ENCODE results near the gene SLC44A5. TPM values are rescaled to one million over a fixed set of nuclear protein-coding genes. Genes with fewer than 3 reads are reported as not detected.

The SLC44A5 gene
- polyA plus RNA-seq, 2 of the 4 experiments (the other 2 are of a cell fraction) = 0.10 to 1.5 TPM

GRCh38 chr1:75528001-75528400 lies 82.9 kb downstream of the SLC44A5 start:
- H3K27ac ChIP-seq = no peak overlapping the region
- DNase-seq (ENCODE audit: low read depth in 1 of 2, low spot score in 1 of 2) = no peak
- H3K4me3 ChIP-seq = no peak overlapping the region
- POLR2A ChIA-PET = no interaction called here
- H3K9me3 ChIP-seq = no peaks in the 10 kb centered on the region
- FAIRE-seq = no peak
- TF ChIP-seq HOXB13 (CRISPR knock-in tag; IDR thresholded peaks at IDR 0.05; ENCODE audit: low read depth) = no peak
- TF ChIP-seq TFCP2L1 (CRISPR knock-in tag; IDR thresholded peaks at IDR 0.05) = no peak
- no peak for TF ChIP-seq PHF8 (IDR thresholded peaks at IDR 0.05; ENCODE audit: borderline replicate concordance, low read depth)
- TF ChIP-seq HDAC2 (IDR thresholded peaks at IDR 0.05) = no peak
- TF ChIP-seq NR3C1 (IDR thresholded peaks at IDR 0.05) = no peak
- TF ChIP-seq CBX8 (IDR thresholded peaks at IDR 0.05) = no peak
- TF ChIP-seq FOXS1 (CRISPR knock-in tag; IDR thresholded peaks at IDR 0.05) = no peak
- no peak for TF ChIP-seq FOSB (CRISPR knock-in tag; IDR thresholded peaks at IDR 0.05)
- no peak for TF ChIP-seq HOXB5 (CRISPR knock-in tag; IDR thresholded peaks at IDR 0.05)
- no peak for TF ChIP-seq JUNB (IDR thresholded peaks at IDR 0.05)
- TF ChIP-seq PBX3 (IDR thresholded peaks at IDR 0.05) = no peak
- no peak for TF ChIP-seq POLR2AphosphoS2 (conservative IDR thresholded peaks at IDR 0.05; ENCODE audit: low read length)
- no peak for TF ChIP-seq ESRRA (IDR thresholded peaks at IDR 0.05; ENCODE audit: borderline replicate concordance, low read length)
- TF ChIP-seq JUN (IDR thresholded peaks at IDR 0.05) = no peak
- TF ChIP-seq ATOH8 (CRISPR knock-in tag; IDR thresholded peaks at IDR 0.05; ENCODE audit: low read depth) = no peak
- TF ChIP-seq FOSL2 (IDR thresholded peaks at IDR 0.05) = no peak
- TF ChIP-seq FOSL2 (CRISPR knock-in tag; IDR thresholded peaks at IDR 0.05) = no peak
- TF ChIP-seq EHF (CRISPR knock-in tag; IDR thresholded peaks at IDR 0.05) = no peak
- TF ChIP-seq HMGXB4 (CRISPR knock-in tag; IDR thresholded peaks at IDR 0.05; ENCODE audit: borderline replicate concordance) = no peak
- H3K4me1 ChIP-seq = no peaks in the 10 kb centered on the region
- ATAC-seq = no peak
- no peak overlapping the region for H3K4me2 ChIP-seq
- CTCF ChIA-PET = no interaction called here

- H3K9me3 ChIP-seq = no peaks in the 10 kb centered on the region
- H3K4me3 ChIP-seq = no peak overlapping the region
- no peak for ATAC-seq
- no peak overlapping the region for H3K4me2 ChIP-seq
- no peak for TF ChIP-seq CTCF (IDR thresholded peaks at IDR 0.05)
- no peak for TF ChIP-seq CHD4 (IDR thresholded peaks at IDR 0.05; ENCODE audit: borderline replicate concordance)
- no peak for TF ChIP-seq USF2 (IDR thresholded peaks at IDR 0.05)
- no peak for TF ChIP-seq HOXA7 (CRISPR knock-in tag; IDR thresholded peaks at IDR 0.05)
- TF ChIP-seq ZC3H11A (IDR thresholded peaks at IDR 0.05) = no peak
- no peak for TF ChIP-seq HDAC2 (IDR thresholded peaks at IDR 0.05)
- ChIA-PET CTCF (no interaction called here), POLR2A (no interaction called here)
- no peaks in the 10 kb centered on the region for H3K4me1 ChIP-seq
- no peak for DNase-seq (ENCODE audit: low read depth in 1 of 2, low spot score in 1 of 2)
- no peak overlapping the region for H3K27ac ChIP-seq
- 40% methylated on average over 3 of the region's 3 CpGs for WGBS (ENCODE audit: missing lambda C conversion rate)
- FAIRE-seq = no peak
Observed at GRCh38 chr1:75522389-75522788, 88.5 kb downstream of the SLC44A5 start.
